GM18951 (cell line): ENCODE data around the gene DPM2.

Source experiments
- POLR2A ChIP-seq: IDR thresholded peaks from 4 replicates; pipeline ENCODE4 v1.6.1; 2011; ENCODE audit warnings: mild to moderate bottlenecking; ENCODE audit not compliant: insufficient read length, insufficient read depth; ENCODE audit errors: extremely low read depth
- in situ Hi-C: fragments of 300-500 bp; cut with MboI; formaldehyde crosslinking; loops from one replicate; pipeline ENCODE4 v1.12.0; 2022; ENCODE audit warnings: low sequenced_read_pairs, mixed read lengths, inconsistent platforms; ENCODE audit not compliant: unreplicated experiment

DPM2 gene

DNA sequence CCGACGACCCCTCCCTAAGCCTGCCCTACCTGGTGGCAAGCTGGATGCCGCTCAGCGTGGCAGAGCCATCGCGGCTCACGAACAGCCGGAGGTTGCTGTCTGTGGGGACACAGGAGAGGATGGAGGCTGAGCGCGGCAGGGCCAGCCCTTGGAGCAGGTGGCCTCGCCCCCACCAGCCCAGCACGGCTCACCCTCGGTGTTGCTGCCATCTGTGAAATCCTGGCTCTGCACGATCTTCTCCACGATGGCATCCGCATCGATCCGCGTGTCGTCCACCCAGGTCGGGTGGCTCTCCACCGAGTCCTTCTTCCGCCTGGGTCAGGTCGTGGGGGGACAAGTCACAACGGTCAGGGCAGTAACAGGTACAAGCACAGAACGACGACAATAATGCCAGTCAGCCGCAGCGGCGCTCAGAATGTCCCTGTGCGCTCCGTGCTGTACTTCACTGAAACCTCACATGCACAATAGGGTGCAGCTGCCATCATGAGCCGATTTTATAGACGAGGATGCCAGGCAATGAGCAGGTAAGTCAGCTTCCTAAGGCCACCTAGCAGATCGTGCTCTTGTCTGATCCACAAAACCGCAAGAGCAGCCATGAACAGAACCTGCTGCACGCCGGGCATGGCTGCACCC, 7.0 kb upstream of the DPM2 start:
- in situ Hi-C loops = no loop called here
- no peak for TF ChIP-seq POLR2A

DNA sequence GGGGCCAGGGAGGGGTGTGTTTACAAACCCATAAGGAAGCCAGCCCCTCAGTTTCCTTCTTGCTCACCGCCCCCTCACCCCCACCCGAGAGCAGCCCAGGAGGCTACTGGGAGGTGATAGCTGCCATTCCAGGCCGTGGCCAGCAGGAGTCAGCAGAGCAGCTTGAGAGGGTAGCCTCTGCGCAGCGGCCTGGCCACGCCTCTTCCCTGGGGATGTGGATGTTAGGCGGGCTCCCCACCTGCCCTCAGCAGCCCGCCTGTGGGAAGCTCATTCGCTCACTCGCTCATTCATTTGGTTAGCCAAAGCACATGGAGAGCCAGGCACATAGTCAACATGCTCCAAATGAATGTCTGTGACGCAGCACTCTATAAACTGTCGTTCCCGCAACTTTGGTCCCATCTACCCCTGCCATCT, 6.1 kb upstream of the DPM2 start:
- TF ChIP-seq POLR2A = no peak
- in situ Hi-C loops = no loop called here

DNA sequence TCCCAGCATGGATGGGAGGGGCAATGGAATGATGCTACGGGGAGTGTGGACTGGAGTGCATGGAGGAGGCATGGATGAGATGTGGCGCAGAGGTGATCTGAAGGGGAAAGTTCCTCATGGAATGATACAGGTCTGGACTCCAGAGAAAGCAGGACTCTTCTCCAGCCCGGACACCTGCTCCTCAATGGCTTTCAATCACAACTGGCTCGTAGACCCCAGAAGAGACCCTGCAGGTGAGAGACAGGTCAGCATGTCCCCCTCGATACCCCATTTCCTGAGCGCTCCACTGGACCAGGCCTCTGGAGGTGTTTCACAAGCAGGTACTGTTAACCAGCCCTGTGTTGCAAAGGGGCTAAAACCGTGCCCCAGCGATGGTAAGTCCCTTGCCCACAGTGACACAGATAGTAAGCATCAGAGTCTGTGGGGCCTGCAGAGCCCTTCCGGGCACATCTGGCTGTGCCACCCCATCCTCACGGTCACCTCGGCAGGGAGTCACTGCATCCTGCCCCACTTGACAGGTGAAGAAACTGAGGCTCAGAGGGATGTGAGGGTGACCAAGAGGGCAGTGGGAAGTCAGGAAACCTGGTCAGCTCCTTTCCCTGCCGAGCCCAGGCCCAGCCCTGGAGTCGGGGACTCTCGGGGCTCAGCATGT, 5.5 kb upstream of the DPM2 start:
- no peak for TF ChIP-seq POLR2A
- in situ Hi-C loops = no loop called here

DNA sequence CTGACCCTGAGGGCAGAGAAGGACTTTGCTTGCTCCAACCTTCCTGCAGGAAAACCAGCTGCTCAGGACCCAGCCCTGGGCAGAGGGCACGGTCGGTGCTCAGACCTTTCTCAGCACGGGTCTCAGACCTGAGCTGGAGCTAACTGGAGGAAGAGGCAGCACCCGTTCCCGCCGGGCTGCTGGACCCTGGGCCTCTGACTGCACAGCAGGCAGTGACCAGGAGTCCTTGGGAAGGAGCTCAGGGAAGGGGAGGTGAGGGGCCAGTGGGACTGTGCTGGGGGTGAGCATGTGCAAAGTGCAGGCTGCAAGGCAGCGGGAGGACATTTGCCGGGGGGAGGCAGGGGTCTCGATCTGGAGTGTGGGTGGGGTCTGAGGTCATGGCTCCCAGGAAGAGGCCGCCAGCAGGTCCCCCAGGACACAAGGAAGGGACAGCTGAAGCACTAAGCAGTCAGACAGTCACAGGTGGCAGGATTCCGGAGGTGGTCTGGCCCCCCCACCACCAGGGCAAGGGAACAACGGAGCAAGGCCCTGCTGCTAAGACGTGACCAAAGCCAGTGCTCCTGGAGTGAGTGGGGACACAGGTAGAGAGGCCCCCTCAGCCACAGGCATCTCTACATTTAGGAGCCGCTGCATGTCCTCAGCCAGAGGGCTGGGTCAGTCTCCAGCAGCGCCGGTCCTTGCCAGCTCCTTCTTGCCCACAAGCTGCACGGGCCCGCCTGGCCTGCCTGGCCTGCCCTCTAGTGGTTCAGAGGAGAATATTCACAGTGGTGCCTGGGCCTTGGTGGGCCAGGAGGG, 4.8 kb upstream of the DPM2 start:
- in situ Hi-C loops = no loop called here
- no peak for TF ChIP-seq POLR2A

DNA sequence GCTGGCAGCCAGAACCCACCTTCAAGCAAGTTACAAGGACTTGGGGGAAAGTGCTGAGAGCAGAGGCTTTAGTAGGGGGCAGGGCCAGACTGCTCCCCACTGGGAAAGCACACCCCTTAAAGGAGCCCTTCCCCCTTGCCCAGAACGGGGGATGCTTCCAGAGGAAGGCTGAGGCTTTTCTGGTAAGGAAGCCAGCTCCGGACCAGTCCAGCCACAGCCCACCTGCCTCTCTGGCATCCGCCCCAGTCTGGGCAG, 4.2 kb upstream of the DPM2 start:
- in situ Hi-C loops = no loop called here
- TF ChIP-seq POLR2A = no peak

DNA sequence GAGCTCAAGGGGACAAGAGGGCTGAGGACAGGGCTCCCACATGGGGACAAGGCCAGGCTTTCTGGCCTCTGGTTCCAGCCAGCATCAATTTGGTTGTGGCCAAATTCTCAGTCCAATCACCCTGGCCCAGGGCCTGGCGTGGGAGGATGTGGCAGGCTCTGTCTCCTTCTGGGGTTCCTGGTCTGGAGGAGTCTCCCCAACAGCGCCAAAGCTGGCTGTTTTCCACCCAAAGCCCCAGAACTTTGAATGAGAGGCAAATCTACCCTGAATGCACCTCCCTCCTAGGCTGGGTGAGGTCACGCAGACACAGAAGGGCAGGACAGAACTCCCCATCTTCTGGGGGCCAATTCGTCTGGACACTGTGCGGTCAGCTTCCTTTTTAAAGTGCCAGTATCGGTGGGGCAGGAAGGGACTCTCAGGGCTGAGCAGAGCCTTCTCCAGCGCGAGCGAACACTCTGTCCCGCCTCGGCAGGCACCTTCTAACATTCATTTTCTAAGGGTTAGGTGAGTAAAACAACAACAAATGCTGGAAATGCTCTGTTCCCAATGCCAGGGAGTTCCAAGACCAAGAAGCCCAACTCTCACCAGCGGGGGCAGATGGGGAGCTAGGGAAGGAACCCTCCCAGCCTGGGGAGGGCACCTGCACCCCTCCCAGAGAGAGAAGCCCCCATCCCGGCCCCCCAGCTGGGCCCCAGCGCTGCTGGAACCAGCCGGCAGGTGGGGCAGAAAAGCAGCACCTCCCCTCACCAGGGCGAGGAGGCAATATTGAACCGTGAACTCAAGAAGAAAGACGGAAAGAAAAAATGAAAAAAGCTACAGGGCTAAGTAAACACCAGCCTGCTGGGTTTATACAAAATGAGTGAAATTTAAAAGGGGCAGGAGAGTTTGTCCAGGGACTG, 3.7 kb upstream of the DPM2 start:
- in situ Hi-C loops = no loop called here
- no peak for TF ChIP-seq POLR2A

DNA sequence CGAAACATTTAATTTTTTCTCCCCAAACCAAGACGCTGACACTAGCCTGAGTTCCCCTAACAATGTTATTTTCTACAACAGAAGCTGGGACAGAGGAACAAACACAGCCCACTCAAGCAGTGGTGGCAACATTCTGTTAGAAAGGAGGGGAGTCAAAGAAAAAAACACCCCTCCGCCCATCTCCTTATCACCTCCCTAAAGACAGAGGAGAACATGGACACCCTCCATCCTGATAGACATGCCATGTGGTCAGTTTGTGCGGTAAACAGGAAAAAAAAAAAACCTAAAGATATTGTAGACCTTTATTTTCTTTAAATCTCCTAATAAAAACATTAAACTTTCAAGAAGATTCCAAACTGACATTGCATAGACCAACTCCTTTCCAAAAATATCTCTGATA, 2.9 kb upstream of the DPM2 start:
- in situ Hi-C loops = no loop called here
- TF ChIP-seq POLR2A = no peak

DNA sequence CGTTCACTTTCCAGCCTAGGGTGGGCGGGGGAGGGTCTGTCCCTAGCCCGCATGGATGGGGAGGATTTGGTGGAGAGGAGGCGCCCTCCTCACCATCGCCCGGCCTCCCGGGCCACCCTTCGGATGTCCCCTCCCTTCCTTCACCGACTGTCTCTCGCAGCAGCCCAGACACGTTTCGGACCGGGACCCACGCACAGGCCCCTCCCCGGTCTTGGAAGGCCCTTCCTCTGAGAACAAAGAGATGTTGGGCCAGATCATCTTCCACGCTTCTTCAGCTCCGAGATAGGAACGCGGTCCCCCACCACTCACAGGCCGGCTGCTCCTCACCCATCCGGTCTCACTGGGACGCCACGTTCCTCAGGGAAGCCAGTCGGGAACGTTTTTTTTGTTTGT, 640 bp upstream of the DPM2 start:
- in situ Hi-C loops = no loop called here
- TF ChIP-seq POLR2A = no peak

DNA sequence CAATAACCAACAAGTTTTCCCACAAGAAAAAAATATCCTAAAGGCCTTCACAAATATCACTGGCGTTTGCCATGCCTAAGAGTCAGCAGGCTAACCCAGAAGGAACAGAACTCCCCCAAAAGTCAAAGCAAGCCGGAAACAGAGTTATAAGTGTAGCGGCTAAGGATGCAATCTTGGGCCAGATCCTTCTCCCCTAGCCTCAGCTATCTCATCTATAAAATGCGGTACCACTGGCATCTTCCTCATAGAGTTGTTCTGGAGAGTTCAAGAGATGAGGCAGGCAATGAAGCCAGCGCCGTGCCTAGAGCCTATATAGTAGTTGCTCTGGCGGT, 632 bp downstream of the DPM2 start:
- in situ Hi-C loops = no loop called here

DNA sequence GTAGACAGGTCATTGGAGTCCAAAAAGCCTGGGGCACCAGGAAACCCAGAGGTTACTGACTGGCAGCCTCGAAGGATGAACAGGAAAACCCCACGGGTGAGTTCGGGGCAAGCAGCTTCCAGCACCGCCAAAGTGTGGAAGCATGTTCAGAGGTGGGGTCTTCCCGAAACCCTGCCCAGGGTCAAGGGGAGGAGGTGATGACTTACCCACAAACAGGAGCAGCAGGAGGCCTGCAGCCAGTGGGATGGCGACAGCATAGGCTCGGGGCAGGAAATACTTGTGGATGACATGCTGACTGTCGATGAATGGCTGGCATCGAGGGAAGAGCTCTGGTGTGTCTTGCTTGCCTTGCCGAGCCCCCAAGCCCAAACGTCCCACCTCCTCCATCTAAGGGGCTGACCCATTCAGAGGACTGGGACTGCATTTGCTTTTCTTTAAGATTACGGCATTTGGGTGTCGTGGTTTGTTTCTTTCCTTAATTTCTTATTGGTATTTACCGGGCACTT, 1.3 kb downstream of the DPM2 start:
- in situ Hi-C loops = no loop called here
- TF ChIP-seq POLR2A = no peak

More for the DNA sequence above, 632 bp downstream of the DPM2 start:
- no peak for TF ChIP-seq POLR2A

DNA sequence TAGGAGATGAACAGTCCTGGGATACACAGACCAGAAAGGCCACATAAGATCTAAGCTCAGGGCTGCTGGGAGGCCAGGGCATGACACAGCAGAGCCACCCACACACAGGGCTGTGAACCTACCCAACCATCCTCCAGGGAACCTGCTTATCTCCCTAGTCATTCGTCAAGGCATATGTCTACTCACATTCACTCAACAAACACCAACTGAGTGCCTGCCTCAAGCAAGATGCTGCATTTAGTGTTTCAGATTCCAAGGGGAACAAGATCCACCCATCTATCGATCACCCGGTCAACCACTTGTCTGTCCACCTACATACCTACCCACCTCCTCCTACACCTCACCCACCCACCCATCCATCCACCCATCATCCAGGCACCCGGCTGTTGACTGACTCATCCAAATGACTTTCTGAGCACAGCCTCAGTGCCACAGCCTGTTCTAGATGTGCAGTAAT, 1.9 kb downstream of the DPM2 start:
- no peak for TF ChIP-seq POLR2A
- in situ Hi-C loops = no loop called here

DNA sequence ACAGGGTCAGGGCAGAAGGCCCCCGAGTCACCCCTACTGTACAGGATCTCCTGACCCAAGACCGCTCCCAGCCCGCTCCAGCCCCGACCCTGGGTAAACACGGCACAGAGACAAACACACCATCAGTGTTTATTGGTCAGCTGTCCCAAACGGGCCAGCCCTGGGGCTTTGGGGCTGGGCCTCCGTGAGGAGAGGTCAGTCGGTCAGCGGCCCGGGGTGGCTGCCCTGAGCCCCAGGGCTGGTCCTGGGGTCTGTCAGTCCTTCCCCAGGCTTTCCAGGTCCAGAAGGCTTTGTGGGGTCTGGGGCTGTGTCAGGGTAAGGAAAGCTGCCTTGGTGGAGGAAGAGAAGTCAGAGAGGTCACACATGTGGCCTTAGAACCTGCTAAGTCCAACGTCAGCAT, 2.7 kb downstream of the DPM2 start:
- in situ Hi-C loops = no loop called here
- no peak for TF ChIP-seq POLR2A

DNA sequence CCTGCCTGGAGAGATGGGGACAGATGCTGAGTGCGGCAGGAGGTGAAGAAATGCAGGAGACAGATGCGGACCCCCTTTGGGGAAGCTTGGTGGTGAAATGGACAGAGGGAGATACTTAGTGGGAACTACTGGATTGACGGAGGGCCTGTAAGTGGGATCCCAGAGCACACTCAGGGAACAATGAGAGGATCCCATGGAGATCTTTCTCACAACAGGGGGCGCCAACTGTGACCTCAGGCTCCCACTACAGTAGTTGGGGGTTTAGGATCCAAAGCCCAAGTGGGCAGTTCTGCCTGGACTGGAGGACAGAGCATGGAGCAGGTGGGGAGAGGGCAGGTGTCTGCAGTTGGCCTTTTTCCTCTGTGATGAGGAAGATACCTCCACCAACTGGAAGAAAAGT, 3.4 kb downstream of the DPM2 start:
- no peak for TF ChIP-seq POLR2A
- in situ Hi-C loops = no loop called here

DNA sequence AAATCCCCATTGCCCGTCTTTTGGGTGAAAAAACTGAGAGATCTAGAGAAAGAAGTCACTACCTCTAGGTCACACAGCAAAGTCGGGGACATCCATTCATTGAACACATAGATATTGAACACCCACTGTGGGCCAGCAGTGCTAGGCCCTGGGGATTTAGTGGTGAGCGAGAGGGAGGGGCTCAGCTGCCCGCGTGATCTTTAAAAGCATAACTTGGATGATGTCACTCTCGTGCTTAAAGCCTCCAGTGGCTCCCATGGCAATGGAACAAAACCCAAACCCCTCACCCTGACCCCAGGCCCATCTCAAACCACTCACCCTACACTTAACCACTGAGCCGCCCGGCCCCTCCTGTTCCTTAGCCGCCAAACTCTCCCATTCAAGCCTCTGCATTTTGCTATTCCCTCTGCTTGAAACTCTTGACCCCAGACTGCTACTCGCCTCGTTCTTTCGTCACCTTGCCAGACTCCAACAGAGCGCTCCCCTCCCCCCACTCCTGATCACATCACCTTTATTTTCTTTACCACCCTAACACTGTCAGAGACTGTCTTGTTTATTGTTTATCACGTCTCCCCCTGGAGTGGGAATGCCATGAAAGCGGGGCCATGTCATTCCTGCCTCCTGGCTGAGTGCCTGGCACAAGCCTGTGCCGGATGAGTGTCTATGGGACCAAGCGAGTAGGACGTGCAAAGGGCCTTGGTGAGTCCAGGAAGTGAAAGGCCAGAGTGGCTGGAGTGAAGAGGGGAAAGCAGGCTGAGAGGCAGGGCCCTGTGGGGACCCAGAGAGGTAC, 6.4 kb downstream of the DPM2 start:
- in situ Hi-C loops = no loop called here
- no peak for TF ChIP-seq POLR2A
